ENCODE data around the gene CERS6.

GRCh38 chr2:168543935-168544334 lies 87.9 kb downstream of the CERS6 start:
- TF ChIP-seq CTCF (IDR thresholded peaks at IDR 0.05): no peak
- no peak for TF ChIP-seq POLR2A (IDR thresholded peaks at IDR 0.05)

Measured in esophagus squamous epithelium (tissue), 4 donors.